PC-3 (cell line): ENCODE measurements around the gene MGAT4B.

Experiments
- EZH2phosphoT487 ChIP-seq: fragments of 300-600 bp; sonication (generic); IDR thresholded peaks from 2 replicates; pipeline ENCODE4 v1.6.1; 2018; ENCODE audit warnings: mild to moderate bottlenecking, antibody characterized with exemption, low read length, borderline replicate concordance
- TF ChIP-seq, protein P1 (sequence below): fragments of 300-600 bp; sonication (generic); conservative IDR thresholded peaks from 2 replicates; pipeline ENCODE4 v1.5.1; 2017; ENCODE audit warnings: antibody characterized with exemption, low read depth, mild to moderate bottlenecking, low read length

GRCh38 chr5:179800696-179801201 lies 5.9 kb downstream of the MGAT4B start:
- TF ChIP-seq, protein P1, sequence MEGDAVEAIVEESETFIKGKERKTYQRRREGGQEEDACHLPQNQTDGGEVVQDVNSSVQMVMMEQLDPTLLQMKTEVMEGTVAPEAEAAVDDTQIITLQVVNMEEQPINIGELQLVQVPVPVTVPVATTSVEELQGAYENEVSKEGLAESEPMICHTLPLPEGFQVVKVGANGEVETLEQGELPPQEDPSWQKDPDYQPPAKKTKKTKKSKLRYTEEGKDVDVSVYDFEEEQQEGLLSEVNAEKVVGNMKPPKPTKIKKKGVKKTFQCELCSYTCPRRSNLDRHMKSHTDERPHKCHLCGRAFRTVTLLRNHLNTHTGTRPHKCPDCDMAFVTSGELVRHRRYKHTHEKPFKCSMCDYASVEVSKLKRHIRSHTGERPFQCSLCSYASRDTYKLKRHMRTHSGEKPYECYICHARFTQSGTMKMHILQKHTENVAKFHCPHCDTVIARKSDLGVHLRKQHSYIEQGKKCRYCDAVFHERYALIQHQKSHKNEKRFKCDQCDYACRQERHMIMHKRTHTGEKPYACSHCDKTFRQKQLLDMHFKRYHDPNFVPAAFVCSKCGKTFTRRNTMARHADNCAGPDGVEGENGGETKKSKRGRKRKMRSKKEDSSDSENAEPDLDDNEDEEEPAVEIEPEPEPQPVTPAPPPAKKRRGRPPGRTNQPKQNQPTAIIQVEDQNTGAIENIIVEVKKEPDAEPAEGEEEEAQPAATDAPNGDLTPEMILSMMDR: no peak
- TF ChIP-seq EZH2phosphoT487: no peak
